GM23338 (cell line): ENCODE results near the gene THUMPD3.

Experiments used
- CREB1 ChIP-seq: fragments of 250-450 bp; sonication (Bioruptor Pico); IDR thresholded peaks from 2 replicates; pipeline ENCODE4 v1.5.0; 2020; ENCODE audit warnings: low read depth, mild to moderate bottlenecking, moderate library complexity
- CTCF ChIP-seq, 2 experiments: fragments of 200-600 bp in 1 of 2; sonication (generic) in 1 of 2; conservative IDR thresholded peaks; 2 replicates each; pipeline versions ENCODE4 v1.5.1 to v1.6.1; 2016 to 2017; ENCODE audit warnings: antibody characterized with exemption in 2 of 2, low read depth in 2 of 2, mild to moderate bottlenecking in 2 of 2, moderate library complexity in 1 of 2
- EZH2 ChIP-seq: fragments of 200-600 bp; sonication (generic); IDR thresholded peaks from one replicate; pipeline ENCODE4 v1.8.0; 2017; ENCODE audit warnings: antibody characterized with exemption, mild to moderate bottlenecking, low read depth; ENCODE audit not compliant: unreplicated experiment
- JUNB ChIP-seq: IDR thresholded peaks from one replicate; pipeline ENCODE4 v1.6.1; 2016; ENCODE audit warnings: antibody characterized with exemption; ENCODE audit not compliant: unreplicated experiment
- NANOG ChIP-seq: IDR thresholded peaks from 2 replicates; pipeline ENCODE4 v1.6.1; 2016; ENCODE audit warnings: antibody characterized with exemption, borderline replicate concordance
- POLR2AphosphoS5 ChIP-seq: IDR thresholded peaks from 2 replicates; pipeline ENCODE4 v1.6.1; 2016; ENCODE audit warnings: antibody characterized with exemption, low read depth
- STAT1 ChIP-seq: IDR thresholded peaks from one replicate; pipeline ENCODE4 v1.6.1; 2016; ENCODE audit warnings: antibody characterized with exemption; ENCODE audit not compliant: unreplicated experiment
- TF ChIP-seq, protein P1 (sequence below): IDR thresholded peaks from one replicate; pipeline ENCODE4 v1.6.1; 2018; ENCODE audit warnings: antibody characterized with exemption; ENCODE audit not compliant: unreplicated experiment

GRCh38 chr3:9412293-9412692, 49.4 kb downstream of the THUMPD3 start:
- TF ChIP-seq POLR2AphosphoS5 (no peak), JUNB (no peak), EZH2 (no peak), CTCF (conservative IDR thresholded peaks at IDR 0.05; ENCODE audit: low read depth in 2 of 2) (no peak), STAT1 (no peak), CREB1 (CRISPR knock-in tag) (no peak), NANOG (no peak)
- TF ChIP-seq, protein P1, sequence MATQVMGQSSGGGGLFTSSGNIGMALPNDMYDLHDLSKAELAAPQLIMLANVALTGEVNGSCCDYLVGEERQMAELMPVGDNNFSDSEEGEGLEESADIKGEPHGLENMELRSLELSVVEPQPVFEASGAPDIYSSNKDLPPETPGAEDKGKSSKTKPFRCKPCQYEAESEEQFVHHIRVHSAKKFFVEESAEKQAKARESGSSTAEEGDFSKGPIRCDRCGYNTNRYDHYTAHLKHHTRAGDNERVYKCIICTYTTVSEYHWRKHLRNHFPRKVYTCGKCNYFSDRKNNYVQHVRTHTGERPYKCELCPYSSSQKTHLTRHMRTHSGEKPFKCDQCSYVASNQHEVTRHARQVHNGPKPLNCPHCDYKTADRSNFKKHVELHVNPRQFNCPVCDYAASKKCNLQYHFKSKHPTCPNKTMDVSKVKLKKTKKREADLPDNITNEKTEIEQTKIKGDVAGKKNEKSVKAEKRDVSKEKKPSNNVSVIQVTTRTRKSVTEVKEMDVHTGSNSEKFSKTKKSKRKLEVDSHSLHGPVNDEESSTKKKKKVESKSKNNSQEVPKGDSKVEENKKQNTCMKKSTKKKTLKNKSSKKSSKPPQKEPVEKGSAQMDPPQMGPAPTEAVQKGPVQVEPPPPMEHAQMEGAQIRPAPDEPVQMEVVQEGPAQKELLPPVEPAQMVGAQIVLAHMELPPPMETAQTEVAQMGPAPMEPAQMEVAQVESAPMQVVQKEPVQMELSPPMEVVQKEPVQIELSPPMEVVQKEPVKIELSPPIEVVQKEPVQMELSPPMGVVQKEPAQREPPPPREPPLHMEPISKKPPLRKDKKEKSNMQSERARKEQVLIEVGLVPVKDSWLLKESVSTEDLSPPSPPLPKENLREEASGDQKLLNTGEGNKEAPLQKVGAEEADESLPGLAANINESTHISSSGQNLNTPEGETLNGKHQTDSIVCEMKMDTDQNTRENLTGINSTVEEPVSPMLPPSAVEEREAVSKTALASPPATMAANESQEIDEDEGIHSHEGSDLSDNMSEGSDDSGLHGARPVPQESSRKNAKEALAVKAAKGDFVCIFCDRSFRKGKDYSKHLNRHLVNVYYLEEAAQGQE: no peak
